ENCODE results near the gene ARID5B.

- TF ChIP-seq GATA3 (IDR thresholded peaks at IDR 0.05; ENCODE audit: low read depth, low read length) (no peak), GATA2 (IDR thresholded peaks at IDR 0.05; ENCODE audit: low read depth, low read length) (no peak)
Observed at GRCh38 chr10:61918140-61918539, 16.6 kb downstream of the ARID5B start.
